Fibroblast of skin of right biceps (primary cell): ENCODE results near the gene RAB30.

Source experiments
- DNase-seq: peaks from one replicate; pipeline ENCODE4 v3.0.0-alpha.2; 2013

The RAB30 gene, protein sequence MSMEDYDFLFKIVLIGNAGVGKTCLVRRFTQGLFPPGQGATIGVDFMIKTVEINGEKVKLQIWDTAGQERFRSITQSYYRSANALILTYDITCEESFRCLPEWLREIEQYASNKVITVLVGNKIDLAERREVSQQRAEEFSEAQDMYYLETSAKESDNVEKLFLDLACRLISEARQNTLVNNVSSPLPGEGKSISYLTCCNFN

DNA sequence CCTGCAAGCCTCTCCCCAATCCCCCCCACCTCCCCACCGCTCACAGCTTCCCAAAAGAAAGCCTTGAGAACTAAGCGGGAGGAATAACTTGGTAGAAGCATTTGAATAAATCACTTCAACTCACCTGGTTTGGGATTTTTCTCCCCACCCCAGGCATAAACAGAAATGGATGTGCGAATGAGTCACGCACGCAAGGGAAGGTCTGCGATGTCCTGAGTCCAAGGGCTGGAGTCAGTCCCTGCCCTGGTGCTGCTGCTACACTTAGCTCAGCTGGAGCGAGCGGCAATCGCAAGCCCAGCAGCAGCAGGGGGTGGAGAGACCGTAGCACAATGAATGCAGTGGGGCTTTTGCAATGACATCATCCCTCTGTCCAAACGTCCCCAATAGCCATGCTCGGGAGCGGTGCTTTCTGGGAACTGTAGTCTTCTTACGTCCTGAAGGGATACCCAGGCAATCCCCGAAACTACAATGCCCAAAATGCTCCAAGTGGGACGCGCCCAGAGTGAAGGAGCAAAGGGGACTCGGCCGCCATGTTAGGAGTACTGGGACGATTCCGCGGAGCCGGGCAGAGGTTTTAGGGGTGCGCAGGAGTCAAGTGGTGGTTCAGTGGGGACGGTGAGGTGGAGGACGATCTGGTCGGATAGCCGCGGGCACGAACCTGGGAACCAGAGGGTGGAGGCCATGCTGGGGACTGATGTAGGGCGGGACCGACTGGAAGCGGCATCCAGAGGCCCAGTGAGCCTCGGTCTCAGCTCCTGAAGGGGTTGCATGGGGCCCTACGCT is at the start of gene RAB30:
RAB30 (minus strand) TSS at position 331 of the 783 bp plus-strand sequence. CDS start 74,581 bp downstream, outside the sequence.
- DNase-seq: peak; percentile 100

DNA sequence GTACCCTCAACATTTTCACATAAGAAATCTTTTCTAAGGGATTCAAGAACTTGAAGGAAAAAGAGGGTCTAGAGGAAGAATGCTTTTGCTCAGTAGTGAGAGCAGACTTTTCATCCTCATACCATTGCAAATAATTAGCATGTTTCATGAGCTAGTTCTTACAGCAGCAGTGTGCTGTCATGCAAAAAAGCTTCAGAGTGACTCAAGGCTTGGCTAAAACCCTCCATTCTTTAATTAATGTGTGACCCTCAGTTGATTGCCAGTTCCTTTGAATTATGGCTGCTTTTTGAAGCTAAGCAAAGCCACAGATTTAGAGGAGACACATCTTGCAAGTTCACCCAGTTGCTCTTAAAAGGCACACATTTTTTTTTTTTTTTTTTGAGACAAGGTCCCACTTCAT is 48.6 kb upstream of the RAB30 start:
- peak; percentile 30 for DNase-seq

DNA sequence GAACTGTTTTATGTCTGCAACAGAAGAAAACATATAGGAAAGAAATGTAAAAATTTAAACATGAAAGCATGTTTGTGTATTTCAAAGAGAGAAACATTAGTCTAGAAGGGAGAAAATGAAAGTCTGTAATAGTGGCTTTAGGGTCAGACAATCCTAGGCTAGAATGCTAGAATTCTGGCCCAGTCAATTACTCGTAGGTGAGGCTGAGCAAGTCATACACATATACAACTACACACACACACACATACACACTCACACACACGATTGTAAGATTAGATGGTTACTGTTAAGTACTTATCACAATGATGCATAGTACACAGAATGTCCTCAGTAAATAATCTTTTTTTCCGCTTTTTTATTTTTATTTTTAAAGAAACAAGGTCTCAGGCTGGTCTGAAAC is 47.5 kb upstream of the RAB30 start:
- no peak for DNase-seq

DNA sequence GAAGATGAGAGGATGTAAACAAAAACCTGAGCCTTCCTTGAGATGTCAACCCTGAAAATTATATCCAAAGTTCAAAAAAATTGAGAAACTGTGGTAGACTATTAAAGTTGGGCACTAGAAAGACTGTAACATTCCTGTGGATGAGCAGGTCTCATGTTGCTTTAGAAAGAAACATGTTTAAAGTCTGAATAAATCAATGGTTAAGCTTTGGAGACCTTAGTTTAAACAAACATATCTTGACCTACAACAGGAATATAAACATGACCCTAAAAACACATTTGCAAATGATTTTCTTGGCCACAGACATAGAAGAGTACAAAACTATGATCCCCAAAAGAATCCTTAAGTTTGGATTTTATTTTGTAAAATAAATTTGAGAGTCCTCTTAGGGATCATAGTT is 47.1 kb upstream of the RAB30 start:
- no peak for DNase-seq

DNA sequence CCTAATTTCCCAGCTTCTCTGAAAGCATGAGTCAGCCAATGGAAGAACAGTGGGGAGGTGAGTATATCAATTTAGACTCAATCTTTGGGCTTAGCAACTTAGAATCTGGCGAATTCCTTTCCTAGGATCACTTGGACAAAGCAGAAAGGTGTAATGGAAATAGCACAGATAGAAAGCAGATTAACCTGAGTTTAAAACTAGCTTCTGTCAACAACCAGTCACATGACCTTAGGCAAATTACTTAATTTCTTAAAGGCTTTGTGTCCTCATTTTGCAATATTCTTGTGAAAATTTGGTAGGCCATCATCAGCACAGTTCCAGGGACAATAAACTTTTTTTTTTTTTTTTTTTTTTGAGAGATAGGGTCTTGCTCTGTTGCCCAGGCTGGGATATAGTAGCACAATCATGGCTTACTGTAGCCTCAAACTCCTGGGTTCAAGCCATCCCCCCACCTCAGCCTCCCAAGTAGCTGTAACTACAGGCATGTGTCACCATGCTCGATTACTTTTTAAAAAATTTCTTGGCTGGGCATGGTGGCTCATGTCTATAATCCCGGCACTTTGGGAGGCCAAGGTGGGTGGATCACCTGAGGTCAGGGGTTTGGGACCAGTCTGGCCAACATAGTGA is 44.4 kb upstream of the RAB30 start:
- DNase-seq: no peak

DNA sequence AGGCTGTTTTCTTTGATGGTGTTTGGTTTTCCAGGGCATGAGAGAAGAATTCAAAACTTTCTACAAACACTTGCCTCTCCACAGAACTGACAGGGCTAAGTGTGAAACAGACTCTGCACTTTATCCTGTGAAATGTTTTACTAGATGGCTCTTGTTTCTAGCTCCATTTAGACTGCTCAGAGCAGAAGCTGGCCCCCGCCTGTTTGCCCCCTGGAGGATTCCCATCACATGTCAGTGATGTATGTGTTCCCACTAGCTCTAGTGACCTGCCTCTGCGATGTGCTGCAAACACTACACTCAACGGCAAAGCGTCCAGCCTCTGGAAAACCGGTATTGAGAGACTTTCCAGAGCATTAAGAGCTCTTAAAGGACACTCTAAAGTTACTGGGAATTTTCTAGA is 43.9 kb upstream of the RAB30 start:
- no peak for DNase-seq

DNA sequence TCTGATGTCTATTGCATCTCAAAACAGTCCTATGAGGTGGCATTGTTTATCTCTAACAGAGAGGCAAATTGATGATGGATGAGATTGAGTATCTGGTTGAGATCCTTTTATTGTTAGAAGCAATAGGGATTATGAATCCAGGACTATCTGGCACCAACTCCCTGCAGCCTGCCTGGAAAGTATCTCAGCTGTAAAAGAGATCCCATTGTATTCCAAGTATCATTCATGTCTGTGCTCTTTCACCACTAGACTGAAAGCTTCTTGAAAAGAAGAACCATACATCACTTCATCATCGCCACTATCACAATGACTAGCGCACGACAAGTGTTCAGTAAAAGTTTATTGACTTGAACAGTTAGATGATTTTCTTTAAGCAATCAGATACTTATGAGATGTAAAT is 43.3 kb upstream of the RAB30 start:
- DNase-seq: no peak

DNA sequence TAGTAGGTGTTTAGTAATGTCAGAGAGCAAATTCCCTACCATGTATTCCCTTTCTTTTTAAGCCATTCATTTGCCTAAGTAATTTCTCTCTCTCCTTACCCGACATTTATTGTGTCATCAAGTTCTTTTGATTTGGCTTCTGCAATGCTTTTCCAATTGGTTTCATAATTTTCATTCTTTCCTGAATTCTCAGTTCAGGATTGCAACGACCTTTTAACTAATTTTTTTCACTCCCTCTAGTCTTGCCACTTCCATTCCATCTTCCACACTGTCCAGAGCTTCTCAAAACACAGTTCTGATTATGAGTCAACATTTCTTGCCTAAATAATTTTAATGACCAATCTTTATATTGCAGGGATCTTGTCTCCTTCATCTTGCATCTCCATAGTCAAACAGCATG is 41.2 kb upstream of the RAB30 start:
- no peak for DNase-seq

DNA sequence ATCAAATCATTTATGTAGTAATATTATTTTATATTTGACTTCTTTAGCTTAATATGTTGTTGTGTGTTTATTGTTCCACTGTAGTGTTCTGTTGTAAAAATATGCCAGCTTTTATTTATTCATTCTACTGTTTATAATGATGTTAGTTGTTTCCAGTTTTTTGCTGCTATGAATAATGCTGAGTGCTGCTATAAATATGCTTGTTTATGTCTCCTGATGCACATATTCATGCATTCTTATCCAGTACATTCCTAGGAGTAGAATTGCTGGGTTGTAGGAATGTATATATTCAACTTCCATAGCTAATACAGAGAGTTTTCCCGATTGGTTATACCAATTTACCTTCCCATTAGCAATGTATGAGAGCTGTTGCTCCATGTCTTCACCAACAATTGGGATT is 33.5 kb upstream of the RAB30 start:
- no peak for DNase-seq

DNA sequence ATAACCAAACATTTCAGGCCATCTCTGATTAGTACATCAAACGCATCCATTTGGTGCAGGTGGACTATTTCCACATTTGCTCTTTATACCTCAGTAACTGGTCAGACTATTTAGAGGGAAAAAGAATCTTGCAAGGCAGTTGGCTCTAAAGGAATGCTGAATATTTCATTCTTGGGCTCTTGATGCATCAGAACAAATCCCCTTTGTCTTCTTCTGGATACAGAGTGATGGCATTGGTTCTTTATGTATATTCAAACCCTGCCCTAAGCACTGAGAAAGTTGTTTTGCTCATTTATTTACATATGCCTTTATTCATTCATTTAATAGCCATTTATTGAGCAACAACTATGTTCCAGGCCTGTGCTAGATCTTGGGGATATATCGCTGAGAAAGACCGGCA is 31.1 kb upstream of the RAB30 start:
- no peak for DNase-seq

DNA sequence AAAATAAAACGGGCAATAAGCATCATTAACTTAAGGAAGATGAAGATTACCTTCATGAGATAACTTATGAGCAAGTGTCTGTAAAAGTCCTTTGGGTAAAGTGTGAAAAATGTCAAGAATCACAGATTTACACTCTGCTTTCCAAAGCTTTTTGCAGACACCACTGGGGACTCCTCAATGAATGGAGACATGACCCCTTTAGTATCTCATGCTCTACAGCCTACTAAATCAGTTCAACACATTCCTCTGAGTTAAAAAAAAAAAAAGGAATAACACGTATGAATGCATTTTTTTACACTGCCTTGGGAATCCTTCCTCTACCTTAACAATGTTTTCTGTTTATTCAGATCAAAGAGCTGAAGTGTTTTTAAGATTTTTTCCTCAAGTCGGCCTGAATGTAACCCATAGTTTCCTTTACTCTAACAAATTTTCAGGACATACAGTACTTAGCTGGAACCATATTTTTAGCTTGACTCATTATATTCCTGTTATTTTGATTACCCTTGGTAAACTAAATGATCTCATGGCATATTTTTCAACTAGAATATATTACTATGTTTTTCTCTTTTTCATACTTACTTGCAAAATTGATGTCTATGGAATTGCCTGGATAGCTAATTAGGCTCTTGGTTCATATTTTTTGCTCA is 25.9 kb upstream of the RAB30 start:
- DNase-seq: peak; percentile 16

DNA sequence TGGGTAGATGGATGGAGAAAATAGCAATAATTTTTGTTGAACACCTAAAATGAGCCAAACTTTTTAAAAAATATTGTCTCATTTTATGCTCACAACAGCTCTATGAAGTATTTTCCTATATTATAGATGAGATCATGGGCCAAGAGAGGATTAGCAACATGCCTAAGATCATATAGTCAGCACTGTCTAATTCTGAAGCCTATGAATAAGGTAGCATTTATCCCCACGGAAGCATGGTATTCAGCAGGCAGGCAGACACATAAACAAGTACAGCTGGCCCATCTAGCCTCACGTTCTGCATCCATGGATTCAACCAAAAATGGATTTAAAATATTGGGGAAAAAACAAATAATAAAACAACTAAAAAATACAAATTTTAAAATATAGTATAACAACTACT is 21.9 kb upstream of the RAB30 start:
- DNase-seq: peak; percentile 3

DNA sequence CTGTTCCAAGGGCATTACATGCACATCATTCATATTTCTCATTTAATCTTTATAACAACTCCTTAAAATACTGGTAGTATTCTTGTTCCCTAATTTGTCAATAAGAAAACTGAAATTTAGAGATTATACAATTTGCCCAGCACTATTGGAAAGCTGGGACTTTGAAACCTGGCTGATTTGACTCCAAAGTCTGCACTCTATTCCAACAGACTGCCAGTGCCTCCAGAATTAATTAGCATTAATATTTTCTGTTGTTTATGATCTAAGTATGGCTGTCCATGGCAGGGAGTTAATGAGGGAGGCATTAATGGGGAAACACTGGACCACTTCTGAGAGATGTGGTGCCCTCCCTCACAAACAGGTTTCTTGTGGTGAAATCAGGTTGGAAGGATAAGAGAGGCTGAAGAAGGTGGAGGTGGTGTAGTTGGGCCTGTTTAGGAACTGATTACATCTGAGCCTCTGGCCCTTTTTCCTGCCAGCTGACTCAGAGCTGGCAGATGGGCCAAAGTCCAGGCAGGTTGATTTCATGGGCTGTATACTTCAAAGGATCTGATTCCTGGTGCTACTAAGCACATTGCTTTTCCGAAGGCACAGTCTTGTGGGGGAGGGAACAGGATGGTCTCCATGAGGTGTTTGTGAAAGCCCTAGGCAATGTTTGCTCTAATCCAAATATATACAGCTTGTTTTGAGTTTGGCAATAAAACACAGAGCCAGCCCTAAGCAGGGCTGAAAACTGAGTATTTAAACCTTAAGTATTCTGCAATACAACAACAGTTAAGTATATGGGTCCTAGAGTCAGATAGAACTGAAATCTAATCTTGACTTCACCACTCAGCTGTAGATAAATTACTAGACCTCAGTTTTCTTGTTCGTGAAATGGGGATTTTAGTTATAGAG is 21.0 kb upstream of the RAB30 start:
- DNase-seq: no peak

DNA sequence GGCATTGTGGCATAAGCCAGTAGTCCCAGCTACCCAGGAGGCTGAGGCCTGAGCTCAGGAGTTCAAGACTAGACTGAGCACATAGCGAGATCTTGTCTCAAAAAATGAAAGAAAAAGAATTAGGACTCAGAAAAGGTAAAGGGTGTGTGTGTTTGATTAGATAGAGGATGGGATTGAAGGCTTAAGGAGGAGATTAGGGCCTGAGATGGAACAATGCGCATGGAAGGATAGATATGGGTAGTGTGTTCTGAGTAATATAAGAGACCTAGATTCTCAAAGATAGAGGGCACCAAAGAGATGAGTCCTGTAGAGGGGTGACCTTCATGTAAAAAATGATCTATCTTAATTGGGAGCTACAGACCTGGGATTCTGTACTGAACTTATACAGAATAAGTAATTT is 17.3 kb upstream of the RAB30 start:
- no peak for DNase-seq

DNA sequence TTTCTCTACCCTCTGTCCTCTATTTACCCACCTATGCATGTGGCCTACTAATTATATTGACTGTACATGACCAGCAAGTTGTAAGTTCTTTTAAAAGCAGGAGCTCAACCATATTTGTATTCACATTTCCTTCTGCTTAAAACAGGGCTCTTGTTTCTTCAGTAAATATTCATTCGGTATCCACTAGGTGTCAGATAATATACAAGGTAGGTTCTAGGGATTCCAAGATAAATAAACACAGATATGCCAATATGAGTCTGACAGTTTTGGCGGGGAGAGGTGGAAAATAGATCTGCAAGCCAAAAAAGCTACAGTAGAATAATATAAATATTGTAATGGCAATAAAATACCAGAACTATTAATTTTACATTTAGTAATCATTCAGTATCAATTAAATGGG is 15.3 kb upstream of the RAB30 start:
- no peak for DNase-seq

DNA sequence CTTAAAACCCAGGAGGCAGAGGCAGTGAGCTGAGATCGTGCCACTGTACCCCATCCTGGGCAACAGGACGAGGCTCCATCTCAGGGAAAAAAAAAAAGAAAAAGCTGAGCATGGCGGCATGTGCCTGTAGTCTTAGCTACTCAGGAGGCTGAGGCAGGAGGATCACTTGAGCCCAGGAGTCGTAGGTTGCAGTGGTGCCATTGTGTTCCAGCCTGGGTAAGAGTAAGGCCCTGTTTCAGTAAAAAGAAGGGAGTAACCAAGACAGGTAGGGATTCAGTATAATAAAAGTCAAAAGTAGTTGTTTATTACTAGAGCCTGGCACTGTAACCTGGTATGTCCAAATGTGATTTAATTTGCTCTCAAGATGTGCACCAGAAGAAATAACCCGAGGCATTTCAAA is 8.1 kb upstream of the RAB30 start:
- DNase-seq: no peak

DNA sequence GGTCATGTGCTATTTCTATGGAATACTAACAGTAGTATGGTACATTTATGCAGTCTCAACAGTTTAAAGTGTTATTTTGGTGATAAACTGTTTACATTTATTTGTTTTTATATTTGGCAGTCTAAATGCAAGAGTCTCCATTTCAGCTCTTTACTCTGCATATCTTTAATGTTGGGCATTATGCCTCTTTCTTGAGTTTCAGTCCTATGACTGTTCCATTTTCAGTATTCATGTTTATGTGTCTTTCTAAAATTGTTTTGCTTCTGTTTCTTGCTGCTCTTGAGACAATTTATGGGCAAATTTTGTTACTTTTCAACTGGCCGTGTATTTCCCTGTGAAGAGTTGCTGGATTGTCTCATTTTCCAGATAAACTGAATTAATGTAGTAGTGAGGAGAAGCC is 6.6 kb upstream of the RAB30 start:
- no peak for DNase-seq

DNA sequence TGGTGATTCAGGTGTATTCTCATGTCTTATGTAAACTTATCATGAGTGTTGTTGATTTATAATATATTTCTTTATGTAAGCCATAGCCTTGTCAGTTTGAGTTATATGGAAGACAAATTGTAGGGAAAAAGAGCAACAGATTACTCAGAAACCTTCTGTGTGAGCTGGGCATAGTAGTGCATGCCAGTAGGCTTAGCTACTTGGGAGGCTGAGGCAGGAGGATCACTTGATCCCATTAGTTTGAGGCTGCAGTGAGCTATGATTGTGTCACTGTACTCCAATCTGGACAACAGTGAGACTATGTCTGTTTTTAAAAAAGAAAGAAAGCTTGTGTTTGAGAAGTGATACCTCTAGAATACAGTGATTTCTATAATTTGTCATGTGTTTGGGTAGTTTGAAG is 2.2 kb upstream of the RAB30 start:
- no peak for DNase-seq

DNA sequence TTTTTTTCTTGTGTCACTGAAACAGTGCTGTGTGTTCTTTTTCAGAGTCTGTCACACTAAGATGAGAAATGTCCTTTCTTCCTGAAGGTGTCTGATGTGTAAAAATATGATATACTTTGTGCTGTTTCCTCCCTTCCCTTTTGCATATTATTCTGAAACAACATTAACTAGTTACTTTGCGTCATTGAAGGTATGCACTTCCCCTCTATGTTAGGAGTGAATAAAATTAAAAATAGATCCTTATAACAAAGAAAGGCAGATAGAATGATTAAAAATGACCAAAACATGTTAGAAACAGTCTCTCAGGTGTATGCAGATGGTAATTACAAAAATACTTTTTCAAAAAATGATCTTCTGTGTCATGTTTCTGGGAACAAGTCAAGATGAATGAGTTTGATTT is 1.6 kb upstream of the RAB30 start:
- no peak for DNase-seq

DNA sequence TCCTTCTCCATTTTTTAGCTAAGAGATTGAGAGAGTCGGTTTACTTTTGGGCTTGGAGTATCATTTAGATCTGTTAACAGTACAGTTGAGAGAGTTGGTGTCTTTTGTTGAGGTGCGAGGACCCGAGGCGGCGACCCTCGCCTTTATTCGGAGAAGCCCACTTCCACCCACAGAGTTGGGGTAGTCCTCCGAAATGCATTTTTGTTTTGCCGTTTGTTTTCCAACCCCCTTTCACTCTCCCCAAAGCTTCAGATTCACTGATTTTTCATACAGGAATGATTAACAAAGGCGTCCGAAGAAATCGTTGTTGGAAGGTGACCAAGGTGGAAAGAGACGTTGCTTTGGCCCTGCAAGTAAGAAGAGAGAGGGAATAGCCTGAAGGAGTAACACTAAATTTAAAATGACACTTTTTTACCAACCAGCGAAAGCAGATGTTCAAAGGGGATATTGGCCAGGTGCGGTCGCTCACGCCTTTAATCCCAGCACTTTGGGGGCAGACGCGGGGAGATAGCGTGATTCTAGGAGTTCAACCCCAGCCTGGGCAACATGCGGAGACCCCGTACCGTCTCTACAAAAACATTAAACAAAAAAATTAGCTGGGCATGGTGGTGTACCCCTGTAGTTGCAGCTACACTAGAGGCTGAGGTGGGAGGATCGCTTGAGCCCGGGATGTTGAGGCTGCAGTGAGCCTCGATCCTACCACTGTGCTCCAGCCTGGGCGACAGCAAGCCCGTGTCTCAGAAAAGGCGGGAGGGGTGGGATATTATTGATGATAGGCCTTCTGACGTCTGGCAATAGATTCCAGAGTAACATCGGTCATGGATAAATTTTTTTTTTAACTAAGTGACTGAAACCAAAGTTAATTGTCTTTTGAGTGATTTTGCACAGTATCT is 899 bp upstream of the RAB30 start:
- no peak for DNase-seq

DNA sequence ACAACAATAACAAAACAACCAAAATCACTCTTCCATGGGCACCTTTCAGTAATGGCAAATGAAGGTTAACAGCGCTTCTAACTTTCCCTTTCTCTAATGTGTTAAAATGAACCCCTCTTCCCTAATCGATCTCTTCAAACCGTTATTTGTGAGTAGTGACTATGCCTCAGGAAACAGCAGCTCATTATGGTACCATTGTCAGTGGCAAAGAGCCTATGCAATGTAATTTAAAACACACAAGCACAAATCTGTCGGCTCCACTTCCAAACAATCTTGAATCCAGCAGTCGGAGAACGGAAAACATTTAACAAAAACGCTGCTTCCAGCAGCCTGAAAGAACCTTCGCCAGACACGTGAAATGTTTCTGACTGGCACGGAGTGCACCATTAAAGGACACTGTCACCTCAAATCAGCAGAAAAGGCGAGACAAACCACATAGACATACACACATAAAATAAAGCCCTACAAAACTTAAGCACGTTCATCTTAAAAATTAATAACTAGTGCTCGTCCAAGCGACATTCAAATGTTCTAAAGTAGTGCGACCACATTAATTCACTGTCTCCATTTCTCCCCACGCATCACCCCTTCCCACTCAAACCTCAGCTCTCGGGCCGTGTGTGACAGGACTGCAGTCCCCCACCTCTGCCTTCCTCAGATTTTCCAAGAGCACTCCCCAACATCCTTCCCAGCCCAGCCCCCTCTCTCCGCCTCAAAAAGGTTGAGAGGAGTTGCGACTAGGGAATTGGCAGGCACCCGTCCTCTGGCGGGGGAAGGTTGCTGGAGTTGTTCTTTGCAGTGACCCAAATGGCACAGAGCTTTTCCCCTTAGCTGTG is 748 bp downstream of the RAB30 start:
- DNase-seq: no peak
